H1 (cell line): ENCODE results near the gene DOP1B. TPM values are rescaled to one million over a fixed set of nuclear protein-coding genes. Genes with fewer than 3 reads are reported as not detected.

Experiments
- ASH2L ChIP-seq: fragments of 200-600, 300-600 bp; sonication (generic); IDR thresholded peaks from one replicate; pipeline ENCODE4 v1.7.1; 2017; ENCODE audit warnings: low read length
- CBX5 ChIP-seq: fragments of 300-800, 300-1000 bp; sonication (generic); IDR thresholded peaks from 2 replicates; pipeline ENCODE4 v1.7.1; 2016; ENCODE audit warnings: antibody characterized with exemption, low read length, low read depth
- TAF1 ChIP-seq: IDR thresholded peaks from 2 replicates; pipeline ENCODE4 v1.6.1; 2011; ENCODE audit warnings: mild to moderate bottlenecking, low read depth, low read length
- polyA plus RNA-seq, 7 experiments: library from polyadenylated mRNA; depleted of rRNA in 3 of 7; stranded (reverse) in 5 of 7; unstranded in 2 of 7; fragments of >200 nt in 5 of 7; fragments of 200-250 nt in 2 of 7; gene quantifications; 1 replicate in 5 of 7; 2 replicates in 1 of 7; 4 replicates in 1 of 7; pipeline versions ENCODE4 v1.2.1 to v1.2.3, GENCODE V29; 2011 to 2013; ENCODE audit warnings: missing spikeins in 2 of 7, mixed read lengths in 2 of 7
- total RNA-seq: library from RNA; stranded (reverse); fragmentation: NEBNext Ultra II Directional; extraction: Animal tissue kit (Norgen Biotek cat#: 25700); gene quantifications from 2 replicates; pipeline ENCODE4 v1.2.1, GENCODE V29; 2021
- TF ChIP-seq, protein P1 (sequence below): fragments of 300-600 bp; sonication (generic); IDR thresholded peaks from 2 replicates; pipeline ENCODE4 v1.7.1; 2012; ENCODE audit warnings: low read length, moderate library complexity, mild to moderate bottlenecking, inconsistent platforms; ENCODE audit not compliant: insufficient replicate concordance

DOP1B gene
- total and polyA plus RNA-seq, 2 of the 8 experiments (the other 6 are each of a cell fraction or from before 2014, with no cell fraction given) = 2.8 to 9.9 TPM

DNA sequence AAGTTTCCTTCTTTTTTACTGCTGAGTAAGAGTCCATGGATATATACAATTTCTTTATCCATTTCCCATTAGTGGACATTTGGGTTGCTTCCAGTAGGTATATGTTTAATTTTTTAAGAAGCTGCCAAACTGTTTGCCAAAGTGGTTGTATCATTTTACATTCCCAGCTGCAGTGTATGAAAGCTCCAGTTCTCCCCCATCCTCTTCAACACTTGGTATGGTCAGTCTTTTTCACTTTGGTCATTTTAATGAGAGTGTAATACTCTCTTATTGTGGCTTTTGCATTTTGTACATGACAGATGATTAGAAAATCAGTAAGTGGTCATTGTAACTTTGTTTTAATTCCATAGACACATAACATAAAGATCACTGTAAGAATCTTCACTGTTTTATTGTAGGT lies 22.5 kb downstream of the DOP1B start (continued):
- TF ChIP-seq, protein P1, sequence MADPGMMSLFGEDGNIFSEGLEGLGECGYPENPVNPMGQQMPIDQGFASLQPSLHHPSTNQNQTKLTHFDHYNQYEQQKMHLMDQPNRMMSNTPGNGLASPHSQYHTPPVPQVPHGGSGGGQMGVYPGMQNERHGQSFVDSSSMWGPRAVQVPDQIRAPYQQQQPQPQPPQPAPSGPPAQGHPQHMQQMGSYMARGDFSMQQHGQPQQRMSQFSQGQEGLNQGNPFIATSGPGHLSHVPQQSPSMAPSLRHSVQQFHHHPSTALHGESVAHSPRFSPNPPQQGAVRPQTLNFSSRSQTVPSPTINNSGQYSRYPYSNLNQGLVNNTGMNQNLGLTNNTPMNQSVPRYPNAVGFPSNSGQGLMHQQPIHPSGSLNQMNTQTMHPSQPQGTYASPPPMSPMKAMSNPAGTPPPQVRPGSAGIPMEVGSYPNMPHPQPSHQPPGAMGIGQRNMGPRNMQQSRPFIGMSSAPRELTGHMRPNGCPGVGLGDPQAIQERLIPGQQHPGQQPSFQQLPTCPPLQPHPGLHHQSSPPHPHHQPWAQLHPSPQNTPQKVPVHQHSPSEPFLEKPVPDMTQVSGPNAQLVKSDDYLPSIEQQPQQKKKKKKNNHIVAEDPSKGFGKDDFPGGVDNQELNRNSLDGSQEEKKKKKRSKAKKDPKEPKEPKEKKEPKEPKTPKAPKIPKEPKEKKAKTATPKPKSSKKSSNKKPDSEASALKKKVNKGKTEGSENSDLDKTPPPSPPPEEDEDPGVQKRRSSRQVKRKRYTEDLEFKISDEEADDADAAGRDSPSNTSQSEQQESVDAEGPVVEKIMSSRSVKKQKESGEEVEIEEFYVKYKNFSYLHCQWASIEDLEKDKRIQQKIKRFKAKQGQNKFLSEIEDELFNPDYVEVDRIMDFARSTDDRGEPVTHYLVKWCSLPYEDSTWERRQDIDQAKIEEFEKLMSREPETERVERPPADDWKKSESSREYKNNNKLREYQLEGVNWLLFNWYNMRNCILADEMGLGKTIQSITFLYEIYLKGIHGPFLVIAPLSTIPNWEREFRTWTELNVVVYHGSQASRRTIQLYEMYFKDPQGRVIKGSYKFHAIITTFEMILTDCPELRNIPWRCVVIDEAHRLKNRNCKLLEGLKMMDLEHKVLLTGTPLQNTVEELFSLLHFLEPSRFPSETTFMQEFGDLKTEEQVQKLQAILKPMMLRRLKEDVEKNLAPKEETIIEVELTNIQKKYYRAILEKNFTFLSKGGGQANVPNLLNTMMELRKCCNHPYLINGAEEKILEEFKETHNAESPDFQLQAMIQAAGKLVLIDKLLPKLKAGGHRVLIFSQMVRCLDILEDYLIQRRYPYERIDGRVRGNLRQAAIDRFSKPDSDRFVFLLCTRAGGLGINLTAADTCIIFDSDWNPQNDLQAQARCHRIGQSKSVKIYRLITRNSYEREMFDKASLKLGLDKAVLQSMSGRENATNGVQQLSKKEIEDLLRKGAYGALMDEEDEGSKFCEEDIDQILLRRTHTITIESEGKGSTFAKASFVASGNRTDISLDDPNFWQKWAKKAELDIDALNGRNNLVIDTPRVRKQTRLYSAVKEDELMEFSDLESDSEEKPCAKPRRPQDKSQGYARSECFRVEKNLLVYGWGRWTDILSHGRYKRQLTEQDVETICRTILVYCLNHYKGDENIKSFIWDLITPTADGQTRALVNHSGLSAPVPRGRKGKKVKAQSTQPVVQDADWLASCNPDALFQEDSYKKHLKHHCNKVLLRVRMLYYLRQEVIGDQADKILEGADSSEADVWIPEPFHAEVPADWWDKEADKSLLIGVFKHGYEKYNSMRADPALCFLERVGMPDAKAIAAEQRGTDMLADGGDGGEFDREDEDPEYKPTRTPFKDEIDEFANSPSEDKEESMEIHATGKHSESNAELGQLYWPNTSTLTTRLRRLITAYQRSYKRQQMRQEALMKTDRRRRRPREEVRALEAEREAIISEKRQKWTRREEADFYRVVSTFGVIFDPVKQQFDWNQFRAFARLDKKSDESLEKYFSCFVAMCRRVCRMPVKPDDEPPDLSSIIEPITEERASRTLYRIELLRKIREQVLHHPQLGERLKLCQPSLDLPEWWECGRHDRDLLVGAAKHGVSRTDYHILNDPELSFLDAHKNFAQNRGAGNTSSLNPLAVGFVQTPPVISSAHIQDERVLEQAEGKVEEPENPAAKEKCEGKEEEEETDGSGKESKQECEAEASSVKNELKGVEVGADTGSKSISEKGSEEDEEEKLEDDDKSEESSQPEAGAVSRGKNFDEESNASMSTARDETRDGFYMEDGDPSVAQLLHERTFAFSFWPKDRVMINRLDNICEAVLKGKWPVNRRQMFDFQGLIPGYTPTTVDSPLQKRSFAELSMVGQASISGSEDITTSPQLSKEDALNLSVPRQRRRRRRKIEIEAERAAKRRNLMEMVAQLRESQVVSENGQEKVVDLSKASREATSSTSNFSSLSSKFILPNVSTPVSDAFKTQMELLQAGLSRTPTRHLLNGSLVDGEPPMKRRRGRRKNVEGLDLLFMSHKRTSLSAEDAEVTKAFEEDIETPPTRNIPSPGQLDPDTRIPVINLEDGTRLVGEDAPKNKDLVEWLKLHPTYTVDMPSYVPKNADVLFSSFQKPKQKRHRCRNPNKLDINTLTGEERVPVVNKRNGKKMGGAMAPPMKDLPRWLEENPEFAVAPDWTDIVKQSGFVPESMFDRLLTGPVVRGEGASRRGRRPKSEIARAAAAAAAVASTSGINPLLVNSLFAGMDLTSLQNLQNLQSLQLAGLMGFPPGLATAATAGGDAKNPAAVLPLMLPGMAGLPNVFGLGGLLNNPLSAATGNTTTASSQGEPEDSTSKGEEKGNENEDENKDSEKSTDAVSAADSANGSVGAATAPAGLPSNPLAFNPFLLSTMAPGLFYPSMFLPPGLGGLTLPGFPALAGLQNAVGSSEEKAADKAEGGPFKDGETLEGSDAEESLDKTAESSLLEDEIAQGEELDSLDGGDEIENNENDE = no peak
- TF ChIP-seq CBX5 = no peak
- no peak for TF ChIP-seq ASH2L
- no peak for TF ChIP-seq TAF1
